ENCODE results near the gene CTDSP1.

The CTDSP1 gene

DNA sequence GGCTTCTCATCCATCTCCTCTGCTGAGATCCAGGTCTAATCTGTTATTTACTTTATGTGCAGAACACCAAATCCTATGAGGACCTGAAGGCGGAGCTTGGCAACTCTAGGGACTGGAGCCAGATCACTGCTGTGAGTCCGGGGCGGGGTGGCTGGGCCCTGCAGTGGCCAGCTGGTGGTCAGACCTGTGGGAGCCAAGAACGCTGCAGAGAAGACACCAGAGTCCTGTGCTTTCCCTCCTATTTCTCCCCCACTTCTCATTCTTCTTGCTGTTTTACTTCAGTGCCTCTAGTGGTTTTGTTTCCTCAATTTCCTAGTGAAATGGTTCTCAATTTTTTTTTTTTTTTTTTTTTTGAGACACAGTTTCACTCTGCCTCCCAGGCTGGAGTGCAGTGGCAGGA lies 38.9 kb downstream of the CTDSP1 start:
- Histone ChIP-seq H3K27ac (ENCODE audit: low read length) (no peak overlapping the region), H3K4me3 (ENCODE audit: low read length in 2 of 2) (no peak overlapping the region), H3K4me1 (ENCODE audit: control insufficient read depth, insufficient read depth, low read length) (no peaks in the 10 kb centered on the region), H3K9ac (ENCODE audit: low read length in 2 of 2) (no peak overlapping the region), H3K27me3 (ENCODE audit: control insufficient read depth in 1 of 2, insufficient read depth in 2 of 2, low read length in 2 of 2) (no peaks in the 10 kb centered on the region), H3K36me3 (ENCODE audit: control insufficient read depth in 2 of 2, insufficient read depth in 2 of 2, low read length in 2 of 2) (no peaks in the 10 kb centered on the region), H3K9me3 (ENCODE audit: control insufficient read depth in 2 of 2, low read length in 2 of 2) (no peaks in the 10 kb centered on the region)

DNA sequence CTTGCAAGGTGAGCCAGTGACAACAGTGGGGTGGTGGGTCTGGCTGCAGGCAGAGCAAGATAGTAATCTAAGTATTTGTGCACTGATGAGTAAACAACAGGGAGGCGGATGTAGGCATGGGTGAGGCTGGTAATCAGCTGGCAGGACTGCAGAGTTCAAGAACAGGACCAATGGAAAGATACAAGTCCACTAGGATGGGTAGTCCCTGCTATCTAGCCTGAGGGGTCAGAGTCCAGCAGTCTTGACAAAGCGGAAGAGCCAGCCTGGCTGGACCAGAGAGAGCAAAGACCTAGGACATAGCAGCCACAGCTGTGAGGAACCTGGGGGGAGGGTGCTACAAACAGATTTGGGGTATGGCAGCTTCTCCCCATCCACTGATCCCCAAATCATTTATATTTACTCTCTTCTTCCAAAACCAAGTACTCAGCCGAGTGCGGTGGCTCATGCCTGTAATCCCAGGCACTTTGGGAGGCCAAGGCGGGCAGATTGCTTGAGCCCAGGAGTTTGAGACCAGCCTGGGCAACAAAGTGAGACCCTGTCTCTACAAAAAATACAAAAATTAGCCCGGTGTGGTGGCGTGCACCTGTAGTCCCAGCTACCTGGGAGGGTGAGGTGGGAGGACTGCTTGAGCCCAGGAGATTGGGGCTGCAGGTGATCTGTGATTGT lies 45.2 kb downstream of the CTDSP1 start:
- H3K4me3 ChIP-seq (ENCODE audit: low read length in 2 of 2): no peak overlapping the region
- H3K9me3 ChIP-seq (ENCODE audit: control insufficient read depth in 2 of 2, low read length in 2 of 2): no peaks in the 10 kb centered on the region
- no peaks in the 10 kb centered on the region for H3K27me3 ChIP-seq (ENCODE audit: control insufficient read depth in 1 of 2, insufficient read depth in 2 of 2, low read length in 2 of 2)
- no peak overlapping the region for H3K27ac ChIP-seq (ENCODE audit: low read length)
- H3K4me1 ChIP-seq (ENCODE audit: control insufficient read depth, insufficient read depth, low read length): no peaks in the 10 kb centered on the region
- H3K9ac ChIP-seq (ENCODE audit: low read length in 2 of 2): no peak overlapping the region
- peaks cover 6% of the 10 kb centered on the region in 2 donors for H3K36me3 ChIP-seq (ENCODE audit: control insufficient read depth in 2 of 2, insufficient read depth in 2 of 2, low read length in 2 of 2)

DNA sequence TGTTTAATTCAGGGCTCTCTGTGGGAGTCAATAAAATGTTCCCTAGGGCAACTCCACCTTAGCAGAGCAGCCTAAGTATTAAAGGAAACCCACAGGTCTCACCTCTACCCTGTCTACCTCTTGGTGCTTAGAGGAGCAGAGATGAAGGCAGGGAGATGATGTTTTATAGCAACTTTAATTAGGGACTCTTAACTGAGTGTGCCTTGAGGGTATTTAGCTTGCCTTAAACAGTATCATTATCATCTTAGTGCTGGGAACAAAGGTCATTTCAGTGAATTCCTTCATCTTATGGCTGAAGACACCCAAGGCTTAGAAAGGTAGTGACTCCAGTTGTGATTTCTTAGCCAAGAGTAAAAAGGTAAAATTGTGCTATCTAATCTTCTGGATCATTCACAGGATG lies 45.9 kb downstream of the CTDSP1 start:
- no peak overlapping the region for H3K4me3 ChIP-seq (ENCODE audit: low read length in 2 of 2)
- H3K27me3 ChIP-seq (ENCODE audit: control insufficient read depth in 1 of 2, insufficient read depth in 2 of 2, low read length in 2 of 2): no peaks in the 10 kb centered on the region
- H3K4me1 ChIP-seq (ENCODE audit: control insufficient read depth, insufficient read depth, low read length): no peaks in the 10 kb centered on the region
- no peak overlapping the region for H3K27ac ChIP-seq (ENCODE audit: low read length)
- H3K9ac ChIP-seq (ENCODE audit: low read length in 2 of 2): no peak overlapping the region
- H3K36me3 ChIP-seq (ENCODE audit: control insufficient read depth in 2 of 2, insufficient read depth in 2 of 2, low read length in 2 of 2): peaks cover 7 to 8% of the 10 kb centered on the region in 2 donors
- H3K9me3 ChIP-seq (ENCODE audit: control insufficient read depth in 2 of 2, low read length in 2 of 2): no peaks in the 10 kb centered on the region

DNA sequence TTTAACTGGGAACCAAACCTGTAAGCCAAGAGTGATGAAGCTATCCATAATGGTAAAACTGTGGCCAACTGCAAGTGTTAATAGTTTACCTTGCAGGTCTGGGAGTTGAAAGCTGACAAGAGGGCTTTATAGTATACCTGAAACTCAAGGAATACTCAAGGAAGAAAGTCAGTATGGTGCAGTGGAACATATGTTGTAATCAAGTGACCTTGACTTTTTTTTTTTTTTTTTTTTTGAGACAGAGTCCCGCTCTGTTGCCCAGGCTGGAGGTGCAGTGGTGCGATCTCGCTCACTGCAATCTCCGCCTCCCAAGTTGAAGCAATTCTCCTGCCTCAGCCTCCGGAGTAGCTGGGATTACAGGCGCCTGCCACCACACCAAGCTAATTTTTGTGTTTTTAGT lies 46.9 kb downstream of the CTDSP1 start:
- H3K4me1 ChIP-seq (ENCODE audit: control insufficient read depth, insufficient read depth, low read length): no peaks in the 10 kb centered on the region
- no peak overlapping the region for H3K9ac ChIP-seq (ENCODE audit: low read length in 2 of 2)
- no peaks in the 10 kb centered on the region for H3K9me3 ChIP-seq (ENCODE audit: control insufficient read depth in 2 of 2, low read length in 2 of 2)
- no peak overlapping the region for H3K27ac ChIP-seq (ENCODE audit: low read length)
- no peak overlapping the region for H3K4me3 ChIP-seq (ENCODE audit: low read length in 2 of 2)
- H3K27me3 ChIP-seq (ENCODE audit: control insufficient read depth in 1 of 2, insufficient read depth in 2 of 2, low read length in 2 of 2): no peaks in the 10 kb centered on the region
- H3K36me3 ChIP-seq (ENCODE audit: control insufficient read depth in 2 of 2, insufficient read depth in 2 of 2, low read length in 2 of 2): peaks cover 7 to 8% of the 10 kb centered on the region in 2 donors

DNA sequence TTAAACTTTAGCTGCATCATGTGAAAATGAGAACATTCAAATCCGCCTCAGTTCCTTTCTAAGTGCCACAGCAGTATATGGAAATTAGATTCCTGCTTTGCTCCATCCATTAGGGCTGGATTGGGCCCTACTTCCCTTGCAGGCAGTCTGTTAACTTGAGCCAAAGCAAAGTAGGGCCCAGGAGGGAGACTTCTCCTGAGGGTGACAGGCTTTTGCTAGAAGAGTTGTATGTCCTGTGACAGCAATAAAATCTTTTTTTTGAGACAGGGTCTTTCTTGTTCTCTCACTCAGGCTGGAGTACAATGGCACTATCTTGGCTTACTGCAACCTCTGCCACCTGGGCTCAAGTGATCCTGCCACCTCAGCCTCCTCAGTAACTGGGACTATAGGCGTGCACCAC lies 47.4 kb downstream of the CTDSP1 start:
- Histone ChIP-seq H3K27ac (ENCODE audit: low read length) (no peak overlapping the region), H3K9ac (ENCODE audit: low read length in 2 of 2) (no peak overlapping the region), H3K27me3 (ENCODE audit: control insufficient read depth in 1 of 2, insufficient read depth in 2 of 2, low read length in 2 of 2) (no peaks in the 10 kb centered on the region), H3K4me3 (ENCODE audit: low read length in 2 of 2) (no peak overlapping the region), H3K36me3 (ENCODE audit: control insufficient read depth in 2 of 2, insufficient read depth in 2 of 2, low read length in 2 of 2) (peaks cover 7 to 8% of the 10 kb centered on the region in 2 donors), H3K9me3 (ENCODE audit: control insufficient read depth in 2 of 2, low read length in 2 of 2) (no peaks in the 10 kb centered on the region), H3K4me1 (ENCODE audit: control insufficient read depth, insufficient read depth, low read length) (no peaks in the 10 kb centered on the region)

DNA sequence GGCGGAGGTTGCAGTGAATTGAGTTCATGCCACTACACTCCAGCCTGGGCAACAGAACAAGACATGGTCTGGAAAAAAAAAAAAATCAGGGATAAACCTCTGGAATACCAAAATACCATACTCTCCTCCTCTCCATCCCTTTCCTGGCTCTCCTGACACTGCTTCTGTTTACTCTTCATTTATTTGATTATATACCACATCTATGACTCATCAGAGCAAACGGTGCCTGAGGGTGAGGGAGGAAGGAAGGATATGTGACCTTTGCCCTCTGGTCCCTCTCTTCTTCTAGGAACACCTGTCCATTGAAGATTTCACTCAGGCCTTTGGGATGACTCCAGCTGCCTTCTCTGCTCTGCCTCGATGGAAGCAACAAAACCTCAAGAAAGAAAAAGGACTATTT lies 49.3 kb downstream of the CTDSP1 start:
- no peaks in the 10 kb centered on the region for H3K9me3 ChIP-seq (ENCODE audit: control insufficient read depth in 2 of 2, low read length in 2 of 2)
- no peak overlapping the region for H3K27ac ChIP-seq (ENCODE audit: low read length)
- H3K27me3 ChIP-seq (ENCODE audit: control insufficient read depth in 1 of 2, insufficient read depth in 2 of 2, low read length in 2 of 2): no peaks in the 10 kb centered on the region
- H3K9ac ChIP-seq (ENCODE audit: low read length in 2 of 2): no peak overlapping the region
- H3K4me3 ChIP-seq (ENCODE audit: low read length in 2 of 2): no peak overlapping the region
- no peaks in the 10 kb centered on the region for H3K4me1 ChIP-seq (ENCODE audit: control insufficient read depth, insufficient read depth, low read length)
- H3K36me3 ChIP-seq (ENCODE audit: control insufficient read depth in 2 of 2, insufficient read depth in 2 of 2, low read length in 2 of 2): peaks cover 8 to 12% of the 10 kb centered on the region in 2 donors

DNA sequence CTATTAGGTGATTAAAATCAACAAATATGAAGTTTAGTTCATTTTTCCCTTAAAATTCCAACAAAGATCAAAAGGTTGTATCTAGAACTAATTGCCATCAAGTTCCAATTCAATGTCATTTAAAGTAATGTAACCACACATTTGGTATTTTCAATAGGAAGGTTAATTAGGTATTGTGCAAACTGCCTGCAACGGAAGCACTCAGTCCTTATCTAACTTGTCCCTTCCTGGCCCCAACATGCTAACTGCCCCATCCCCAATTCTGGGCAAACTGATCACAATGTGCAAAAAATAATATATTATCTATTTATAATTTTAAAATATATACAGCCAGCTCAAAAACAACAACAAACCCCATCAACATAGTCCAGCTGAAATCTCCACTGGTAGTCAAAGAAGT lies 52.4 kb downstream of the CTDSP1 start:
- no peaks in the 10 kb centered on the region for H3K27me3 ChIP-seq (ENCODE audit: control insufficient read depth in 1 of 2, insufficient read depth in 2 of 2, low read length in 2 of 2)
- no peaks in the 10 kb centered on the region for H3K9me3 ChIP-seq (ENCODE audit: control insufficient read depth in 2 of 2, low read length in 2 of 2)
- H3K9ac ChIP-seq (ENCODE audit: low read length in 2 of 2): no peak overlapping the region
- H3K27ac ChIP-seq (ENCODE audit: low read length): no peak overlapping the region
- H3K4me1 ChIP-seq (ENCODE audit: control insufficient read depth, insufficient read depth, low read length): no peaks in the 10 kb centered on the region
- no peak overlapping the region for H3K4me3 ChIP-seq (ENCODE audit: low read length in 2 of 2)
- H3K36me3 ChIP-seq (ENCODE audit: control insufficient read depth in 2 of 2, insufficient read depth in 2 of 2, low read length in 2 of 2): peaks cover 16 to 24% of the 10 kb centered on the region in 2 donors

All from stomach smooth muscle (tissue), 2 donors.